Hippocampal formation (tissue), 2 donors: Measurements from ENCODE around the gene GABBR2.

ENCODE experiments used
- DNase-seq, 2 donors: peaks; one replicate each; lab custom pipeline; 2025; lab: John Stamatoyannopoulos, UW

GABBR2 gene

GRCh38 chr9:98569491-98569890 is 139.2 kb downstream of the GABBR2 start:
- DNase-seq, result no peak

- DNase-seq, result no peak
Measured at GRCh38 chr9:98568909-98569469, 139.7 kb downstream of the GABBR2 start.

DNA sequence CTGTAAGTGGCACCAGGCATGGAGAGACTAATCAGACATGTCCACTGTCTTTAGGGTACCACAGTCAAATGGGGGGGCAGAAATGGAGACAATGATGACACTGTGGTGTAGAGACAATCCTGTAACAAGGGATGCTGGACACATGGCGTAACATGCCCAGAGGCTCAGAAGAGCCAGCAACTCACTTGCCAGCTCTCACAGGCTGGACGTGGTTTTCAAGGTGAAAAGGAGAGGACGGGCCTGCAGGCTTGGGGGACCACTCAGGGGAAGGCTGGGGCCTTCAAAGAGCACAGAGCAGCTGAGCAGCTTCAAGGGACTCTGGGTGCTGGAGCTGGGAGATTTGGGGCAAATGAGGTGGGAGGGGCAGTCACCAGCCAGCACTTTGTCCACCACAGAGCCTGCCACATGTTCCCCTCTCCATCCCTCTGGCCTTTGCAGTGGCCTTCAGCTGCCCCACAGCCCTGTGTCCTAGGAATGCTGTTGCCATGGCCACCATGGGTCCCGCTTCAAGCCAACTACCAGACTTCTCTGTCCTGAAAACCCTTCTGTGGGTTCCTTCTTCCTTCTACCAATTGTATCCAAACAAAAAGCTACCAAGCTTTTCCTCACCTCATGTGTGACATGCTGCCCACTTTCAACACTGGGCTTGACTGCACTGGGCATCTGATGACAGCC is 140.4 kb downstream of the GABBR2 start:
- DNase-seq, result no peak

GRCh38 chr9:98567540-98568233 is 141.0 kb downstream of the GABBR2 start:
- no peak for DNase-seq

DNA sequence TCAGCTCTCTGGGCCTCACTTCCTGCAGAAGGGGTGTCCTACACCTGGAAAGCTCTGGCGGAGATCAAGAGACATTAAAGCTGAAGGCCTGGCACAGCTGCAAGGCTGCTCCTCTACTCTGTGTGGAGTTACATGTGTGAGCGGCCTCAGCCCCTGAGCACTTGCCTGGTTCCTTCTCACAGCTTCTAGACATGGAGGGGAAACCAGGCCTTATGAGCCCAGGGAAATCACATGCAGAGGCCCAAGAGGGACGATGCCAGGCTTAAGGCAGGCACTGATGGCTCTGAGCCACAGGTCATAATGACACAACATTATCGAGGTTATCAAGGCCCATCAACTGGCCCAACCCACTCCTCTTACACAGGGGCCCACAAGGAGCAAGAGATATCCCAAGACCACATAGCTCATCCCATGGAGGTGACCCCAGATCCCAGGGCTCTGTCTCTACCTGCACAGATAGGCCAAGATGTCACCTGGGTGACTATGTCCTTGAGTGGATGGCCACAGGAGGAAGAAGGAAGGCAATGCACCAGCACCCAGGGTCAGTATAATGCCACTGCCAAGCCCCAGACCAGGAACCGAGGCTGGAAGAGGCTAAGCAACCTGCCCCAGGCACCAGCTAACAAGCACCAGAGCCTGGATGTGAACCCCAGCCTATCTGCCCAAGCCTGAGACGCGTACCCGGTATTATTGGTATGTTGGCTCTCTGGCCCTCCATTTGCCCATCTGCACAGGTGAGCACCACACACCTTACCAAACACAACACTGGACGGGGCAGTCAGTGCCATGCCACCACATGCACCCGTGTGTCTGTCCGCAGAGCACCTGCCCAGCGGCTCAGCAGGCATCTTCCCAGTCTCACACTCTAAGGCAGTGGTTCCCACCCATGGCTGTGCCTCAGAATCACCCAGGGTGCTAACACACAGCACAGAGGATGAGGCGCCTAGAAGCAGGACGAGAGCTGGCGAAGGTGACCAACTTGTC is 143.3 kb downstream of the GABBR2 start:
- DNase-seq, result no peak

DNA sequence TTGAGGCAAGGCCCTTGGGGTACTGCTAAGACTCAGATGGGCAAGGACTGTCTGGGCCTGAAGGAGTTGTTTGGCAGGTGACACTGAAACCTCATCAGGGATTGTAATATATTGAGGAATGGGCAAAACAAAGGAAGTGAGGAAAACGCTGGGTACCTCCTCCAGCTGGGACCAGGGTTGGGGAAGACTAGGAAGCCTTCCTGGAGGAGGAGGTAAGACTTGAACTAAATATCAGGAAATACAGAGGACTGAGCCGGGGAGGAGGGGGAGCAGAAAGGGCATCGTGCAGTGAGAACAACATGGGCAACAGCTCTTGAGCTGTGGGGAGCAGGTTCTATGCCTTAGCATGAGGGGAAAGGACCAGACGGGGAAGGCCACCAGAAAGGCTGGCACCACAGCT is 144.0 kb downstream of the GABBR2 start:
- DNase-seq, result no peak

GRCh38 chr9:98563988-98564387 is 144.7 kb downstream of the GABBR2 start:
- no peak for DNase-seq

DNA sequence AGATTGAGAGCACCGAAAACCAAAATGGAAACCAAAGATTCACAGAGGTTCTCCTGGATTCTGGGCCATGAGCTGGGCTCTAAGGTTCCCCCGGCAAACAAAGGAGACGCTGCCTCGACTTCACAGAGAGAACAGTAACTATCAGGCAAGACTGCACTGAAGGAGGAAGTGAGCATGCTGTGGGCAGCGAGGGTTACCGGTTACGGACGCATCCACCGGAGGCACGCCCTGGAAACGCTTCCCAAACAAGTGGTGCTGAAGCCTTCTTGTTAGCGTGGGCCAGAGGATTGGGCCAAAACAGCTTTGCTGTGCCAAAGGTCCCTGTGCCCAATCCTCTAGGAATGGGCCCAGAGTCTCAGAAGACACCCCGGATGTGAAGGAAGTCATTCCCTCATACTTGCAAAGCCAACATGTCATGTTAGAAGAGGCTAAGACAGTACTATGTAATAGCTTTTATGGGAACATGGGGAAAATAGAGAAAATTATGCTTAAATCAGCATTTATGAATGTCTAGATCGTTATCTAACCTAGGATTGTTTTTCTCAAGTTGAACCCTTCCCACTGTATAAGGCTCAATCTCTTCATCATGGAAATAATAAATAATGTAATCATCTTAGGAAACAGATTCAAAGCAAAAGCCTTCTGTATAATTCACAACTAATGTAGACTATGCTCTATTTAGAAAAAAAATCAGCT is 145.4 kb downstream of the GABBR2 start:
- no peak for DNase-seq

DNA sequence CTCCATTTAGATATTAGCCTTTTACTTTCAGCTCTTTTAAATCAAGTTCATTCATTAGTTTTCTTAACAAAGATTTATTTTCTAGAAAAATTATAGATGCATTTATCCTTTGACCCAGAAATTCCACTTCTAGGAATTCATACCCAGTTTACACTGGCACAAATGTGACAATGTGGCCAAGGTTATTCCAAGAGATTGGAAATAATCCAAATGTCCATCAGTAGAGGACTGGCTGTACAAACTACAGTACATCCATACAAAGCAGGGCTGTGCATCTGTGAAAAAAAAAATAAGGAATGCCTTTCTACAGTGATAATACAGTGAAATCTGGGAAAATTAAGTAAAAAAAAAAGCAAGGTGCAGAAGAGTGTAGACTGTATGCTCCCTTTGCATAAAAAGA is 149.2 kb downstream of the GABBR2 start:
- DNase-seq, result no peak

- no peak for DNase-seq
Measured at GRCh38 chr9:98558575-98558974, 150.2 kb downstream of the GABBR2 start.

- no peak for DNase-seq
Measured at GRCh38 chr9:98556511-98556910, 152.2 kb downstream of the GABBR2 start.

GRCh38 chr9:98555651-98556465 is 152.9 kb downstream of the GABBR2 start:
- no peak for DNase-seq

DNA sequence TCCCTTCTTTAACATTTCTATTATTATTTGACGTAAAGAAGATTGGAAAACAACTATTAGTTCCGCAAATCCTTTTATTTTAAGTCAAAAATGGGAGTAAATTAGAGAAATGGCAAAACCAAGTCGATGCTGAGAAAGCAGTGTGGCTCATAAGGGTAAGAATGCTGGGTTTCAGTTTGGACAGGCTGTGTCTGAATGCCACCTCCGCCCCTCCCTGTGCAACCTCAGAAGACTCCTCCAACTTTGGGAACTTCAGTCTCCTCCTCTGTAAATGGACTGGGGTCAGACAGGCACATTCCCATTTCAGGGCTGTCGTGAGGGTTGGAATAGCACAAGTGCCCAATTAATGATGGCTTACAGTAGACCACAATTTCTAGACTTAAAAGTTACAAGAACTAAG is 154.0 kb downstream of the GABBR2 start:
- DNase-seq, result no peak

GRCh38 chr9:98552331-98552730 is 156.4 kb downstream of the GABBR2 start:
- no peak for DNase-seq

- no peak for DNase-seq
Measured at GRCh38 chr9:98551511-98552286, 157.0 kb downstream of the GABBR2 start.

DNA sequence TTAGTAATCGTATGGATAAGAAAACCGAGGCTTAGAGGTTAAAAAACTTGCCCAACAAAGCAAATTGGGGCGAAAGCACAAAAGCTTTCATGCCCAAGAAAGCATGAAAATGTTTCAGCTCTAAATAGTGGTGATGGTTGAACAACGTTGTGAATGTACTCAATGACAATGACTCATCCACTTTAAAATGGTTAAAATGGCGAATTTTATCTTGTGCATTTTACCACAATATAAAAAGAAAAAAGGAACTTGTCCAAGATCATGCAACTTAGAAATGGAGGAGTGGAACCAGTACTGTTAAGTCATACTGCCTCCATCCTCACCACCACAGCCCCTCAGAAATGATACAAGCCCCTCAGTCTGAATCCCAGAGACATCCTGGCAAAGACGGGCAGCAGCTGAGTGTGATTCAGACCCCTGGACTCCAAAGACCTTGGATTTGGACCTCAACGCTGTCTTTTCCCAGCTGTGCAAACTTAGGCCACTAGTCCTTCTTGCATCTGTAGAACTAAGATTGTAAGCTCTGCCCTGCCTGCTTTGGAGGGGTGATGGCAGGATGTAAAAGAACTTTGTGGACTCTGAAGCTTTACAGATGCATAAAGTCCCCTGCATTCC is 158.4 kb downstream of the GABBR2 start:
- DNase-seq, result no peak

DNA sequence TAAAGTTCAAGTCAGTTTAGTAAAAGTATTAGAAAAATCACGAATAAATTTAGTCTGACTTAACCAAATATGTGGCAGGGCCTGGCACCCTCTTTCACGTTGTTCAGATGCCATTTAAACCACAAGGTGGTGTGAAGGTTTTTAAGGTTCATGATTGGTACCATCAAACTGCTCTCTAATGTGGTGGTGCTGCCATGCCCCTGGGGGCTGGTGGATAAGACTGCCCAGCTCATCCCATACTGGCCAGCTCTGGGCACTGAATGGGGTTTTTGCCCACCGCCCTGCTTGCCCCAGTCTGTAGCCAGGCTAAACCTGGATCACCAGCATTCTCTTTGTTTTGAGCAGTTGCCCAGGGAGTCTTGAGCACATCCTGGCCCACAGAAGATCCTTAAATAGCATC is 159.3 kb downstream of the GABBR2 start:
- no peak for DNase-seq

DNA sequence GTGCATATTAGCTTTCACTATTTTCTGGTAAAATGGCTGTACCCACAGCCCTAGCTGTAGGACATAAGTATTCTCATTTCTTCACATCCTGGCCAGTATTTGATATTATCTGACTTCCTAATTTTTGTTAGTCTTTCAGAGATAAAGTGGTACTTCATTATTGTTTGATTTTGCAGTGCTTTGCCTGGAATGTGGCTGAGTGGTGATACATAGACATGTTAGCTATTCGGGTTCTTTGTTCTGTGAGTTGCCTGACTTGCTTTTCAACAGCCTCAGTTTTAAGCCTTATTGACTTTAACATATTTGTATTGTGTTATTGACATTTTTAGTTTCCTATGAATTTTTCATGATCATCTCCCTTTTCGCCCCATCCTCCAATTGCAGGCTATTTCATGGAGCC is 161.1 kb downstream of the GABBR2 start:
- no peak for DNase-seq

DNA sequence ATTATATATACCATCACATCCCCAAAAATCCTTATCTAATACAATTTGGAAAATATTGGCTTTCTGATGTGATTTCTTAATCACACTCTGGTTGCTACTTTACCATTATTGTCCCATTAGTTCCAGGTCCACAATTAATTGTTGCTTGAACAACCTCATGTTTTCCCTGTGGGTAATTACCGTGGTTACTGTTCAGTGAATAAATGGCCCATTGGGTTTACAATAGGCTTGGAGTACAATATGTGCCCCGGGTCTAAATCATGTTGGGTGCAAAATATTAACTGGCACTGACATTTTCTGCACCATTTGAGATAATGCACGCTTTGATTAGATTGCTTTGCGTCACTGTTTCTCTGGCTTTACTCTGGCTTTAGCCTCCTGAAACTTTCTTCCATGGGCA is 163.7 kb downstream of the GABBR2 start:
- no peak for DNase-seq
